GM18505 (cell line): ENCODE results near the gene COQ8B.
"Not testable (repeated sequence)": the region's sequence is repeated elsewhere in the genome, so short reads cannot be mapped to it uniquely, and the experiment has no call there.

Experiments
- ATAC-seq: cut with Tn5 transposase; IDR thresholded peaks from one replicate; pipeline ENCODE4 v1.9.1; 2021; ENCODE audit not compliant: unreplicated experiment
- POLR2A ChIP-seq: IDR thresholded peaks from 4 replicates; pipeline ENCODE4 v1.6.1; 2011; ENCODE audit warnings: borderline replicate concordance; ENCODE audit not compliant: insufficient read depth, insufficient read length; ENCODE audit errors: extremely low read depth

COQ8B gene

DNA sequence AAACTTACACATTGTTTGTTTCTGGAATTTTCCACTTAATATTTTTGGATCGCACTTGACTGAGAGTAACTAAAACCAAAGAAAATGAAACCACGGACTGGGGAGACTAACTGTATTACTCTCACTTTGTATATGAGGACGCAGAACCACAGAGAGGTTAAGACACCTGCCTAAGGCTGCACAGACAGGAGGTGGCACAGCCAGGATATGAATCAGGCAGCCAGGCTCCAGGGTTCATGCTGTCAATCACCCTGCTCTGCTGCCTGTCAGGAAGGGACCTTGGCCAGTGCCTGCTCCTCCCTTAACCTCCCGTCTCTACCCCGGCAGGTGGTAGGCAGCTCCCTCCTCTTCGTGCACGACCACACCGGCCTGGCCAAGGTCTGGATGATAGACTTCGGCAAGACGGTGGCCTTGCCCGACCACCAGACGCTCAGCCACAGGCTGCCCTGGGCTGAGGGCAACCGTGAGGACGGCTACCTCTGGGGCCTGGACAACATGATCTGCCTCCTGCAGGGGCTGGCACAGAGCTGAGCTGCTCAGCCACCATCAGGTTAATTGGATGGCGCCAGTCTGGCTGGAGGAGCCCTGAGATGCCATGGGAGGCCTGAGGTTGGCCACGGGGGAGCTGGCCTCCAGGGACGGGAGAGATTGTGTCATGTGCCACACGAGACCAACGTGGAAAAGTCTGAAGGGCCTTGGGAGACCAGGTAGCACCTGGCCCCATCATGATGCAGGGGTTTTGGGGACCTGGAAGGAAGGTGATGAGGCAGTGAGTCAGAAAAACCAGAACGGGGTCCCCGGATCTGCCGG, 22.5 kb upstream of the COQ8B start:
- no peak for ATAC-seq
- TF ChIP-seq POLR2A: no peak

DNA sequence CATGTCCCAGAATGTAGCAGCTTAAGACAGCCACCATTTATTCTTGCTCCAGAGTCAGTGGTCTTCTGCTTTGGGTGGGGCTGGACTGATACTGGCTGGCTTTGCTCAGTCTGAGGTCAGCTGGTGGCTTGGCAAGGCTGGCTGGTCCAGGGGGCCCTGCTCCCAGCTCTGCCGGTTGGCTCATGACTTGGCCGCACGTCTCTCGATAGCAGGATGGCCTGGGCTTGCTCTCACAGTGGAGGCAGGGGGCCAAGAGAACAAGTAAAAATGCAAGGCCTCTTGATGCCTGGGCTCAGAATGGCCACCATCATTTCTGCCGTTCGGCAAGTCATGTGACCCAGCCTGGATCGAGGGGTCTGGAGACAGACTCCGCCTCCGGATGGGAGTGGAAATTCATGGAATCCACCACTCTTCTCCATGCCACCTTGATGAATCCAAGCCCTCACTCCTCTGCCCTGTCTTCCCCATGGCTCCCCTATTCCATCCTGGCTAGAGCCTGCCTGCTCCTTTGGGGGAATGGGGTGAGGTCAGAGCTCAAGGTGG, 20.5 kb upstream of the COQ8B start:
- ATAC-seq: no peak
- TF ChIP-seq POLR2A: no peak

DNA sequence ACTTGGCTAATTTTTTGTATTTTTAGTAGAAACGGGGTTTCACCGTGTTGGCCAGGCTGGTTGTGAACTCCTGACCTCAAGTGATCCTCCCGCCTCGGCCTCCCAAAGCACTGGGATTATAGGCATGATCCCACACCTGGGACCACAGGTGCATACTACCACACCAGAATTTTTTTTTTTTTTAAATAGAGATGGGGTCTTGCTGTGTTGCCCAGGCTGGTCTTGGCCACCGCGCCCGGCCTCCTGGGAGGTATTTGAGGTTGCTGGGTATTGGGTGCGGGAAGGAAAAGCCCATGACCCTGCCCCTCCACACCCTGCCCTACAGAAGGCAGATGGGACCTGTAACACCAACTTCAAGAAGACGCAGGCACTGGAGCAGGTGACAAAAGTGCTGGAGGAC, 20.0 kb upstream of the COQ8B start:
- ATAC-seq: no peak
- no peak for TF ChIP-seq POLR2A

DNA sequence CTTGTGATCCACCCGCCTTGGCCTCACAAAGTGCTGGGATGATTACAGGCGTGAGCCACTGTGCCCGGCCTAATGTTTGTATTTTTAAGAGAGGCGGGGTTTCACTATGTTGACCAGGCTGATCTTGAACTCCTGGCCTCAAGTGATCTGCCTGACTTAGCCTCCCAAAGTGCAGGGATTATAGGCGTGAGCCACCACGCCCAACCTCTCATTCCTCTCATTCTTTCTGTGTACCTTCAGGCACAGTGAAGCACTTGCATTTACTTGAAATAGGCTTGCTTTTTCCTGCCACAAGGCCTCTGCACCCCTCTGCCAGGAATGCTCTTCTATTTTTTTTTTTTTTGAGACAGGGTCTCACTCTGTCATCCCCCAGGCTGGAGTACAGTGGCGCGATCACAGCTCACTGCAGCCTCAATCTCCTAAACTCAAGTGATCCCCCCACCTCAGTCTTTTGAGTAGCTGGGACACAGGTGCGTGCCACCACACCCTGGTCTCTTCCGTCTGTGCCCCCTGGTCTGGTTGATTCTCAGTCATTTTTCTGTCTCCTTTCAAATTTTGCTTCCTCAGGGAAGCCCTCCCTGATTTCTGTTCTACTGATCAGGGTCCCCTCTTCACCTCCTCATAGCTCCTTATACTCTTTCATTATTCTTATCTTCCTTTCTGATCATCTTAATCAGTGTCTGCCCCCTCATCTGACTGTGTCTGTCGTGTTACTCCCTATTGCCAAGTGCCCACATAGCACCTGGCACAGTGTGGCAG, 18.5 kb upstream of the COQ8B start:
- no peak for TF ChIP-seq POLR2A
- ATAC-seq: no peak

DNA sequence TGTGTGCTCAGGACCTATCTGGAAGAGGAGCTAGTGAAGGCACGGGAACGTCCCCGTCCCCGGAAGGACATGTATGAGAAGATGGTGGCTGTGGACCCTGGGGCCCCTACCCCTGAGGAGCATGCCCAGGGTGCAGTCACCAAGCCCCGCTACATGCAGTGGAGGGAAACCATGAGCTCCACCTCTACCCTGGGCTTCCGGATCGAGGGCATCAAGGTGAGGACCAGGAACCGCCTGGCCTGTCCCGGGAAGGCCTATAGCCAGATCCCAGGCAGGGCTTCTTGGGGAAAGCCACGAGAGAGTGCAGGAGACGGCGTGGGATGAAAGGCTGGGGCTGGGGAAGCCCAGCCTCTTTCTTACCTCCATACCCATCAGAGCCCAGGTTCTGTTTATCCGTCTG, 16.5 kb upstream of the COQ8B start:
- ATAC-seq: no peak
- no peak for TF ChIP-seq POLR2A

DNA sequence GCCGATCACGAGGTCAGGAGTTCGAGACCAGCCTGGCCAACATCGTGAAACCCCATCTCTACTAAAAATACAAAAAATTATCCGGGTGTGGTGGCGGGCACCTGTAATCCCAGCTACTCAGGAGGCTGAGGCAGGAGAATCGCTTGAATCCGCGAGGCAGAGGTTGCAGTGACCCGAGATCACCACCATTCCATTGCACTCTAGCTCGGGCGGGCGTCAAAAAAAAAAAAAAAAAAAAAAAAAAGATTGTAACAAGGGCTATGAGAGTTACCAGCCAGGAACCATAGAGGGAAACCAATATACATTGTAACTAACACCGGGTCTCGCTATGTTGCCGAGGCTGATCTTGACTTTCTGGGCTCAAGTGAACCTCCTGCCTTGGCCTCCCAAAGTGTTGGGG, 15.6 kb upstream of the COQ8B start:
- not testable (repeated sequence) for ATAC-seq

DNA sequence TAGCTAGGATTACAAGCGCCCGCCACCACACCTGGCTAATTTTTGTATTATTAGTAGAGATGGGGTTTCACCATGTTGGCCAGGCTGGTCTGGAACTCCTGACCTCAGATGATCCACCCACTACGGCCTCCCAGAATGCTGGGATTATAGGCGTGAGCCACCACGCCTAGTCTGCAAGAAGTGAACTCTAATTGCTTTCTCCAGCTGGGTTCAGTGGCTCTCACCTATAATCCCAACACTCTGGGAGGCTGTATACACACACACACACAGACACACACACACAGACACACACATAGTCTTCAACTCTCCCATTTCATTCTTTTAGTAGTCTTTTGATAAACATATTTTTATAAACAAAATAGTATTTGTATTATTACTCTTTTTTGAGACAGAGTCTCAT, 13.4 kb upstream of the COQ8B start:
- ATAC-seq: not testable (repeated sequence)

DNA sequence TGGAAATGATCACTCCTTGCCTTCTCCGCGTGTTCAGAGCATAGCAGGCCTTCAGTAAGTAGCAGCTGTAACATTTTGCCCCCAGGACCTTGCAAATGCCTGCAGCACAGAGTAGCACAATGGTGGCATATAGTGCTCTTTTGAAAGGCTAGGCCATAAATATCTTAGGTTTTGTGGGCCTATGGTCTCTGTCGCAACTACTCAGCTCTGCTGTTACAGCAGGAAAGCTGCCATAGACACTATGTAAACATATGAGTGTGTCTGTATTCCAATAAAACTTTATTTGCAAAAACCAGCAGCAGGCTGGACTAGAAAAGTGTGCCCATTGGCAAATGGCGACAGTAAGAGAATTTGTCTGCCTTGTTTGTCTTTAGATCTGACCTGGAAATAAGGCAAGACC, 9.6 kb upstream of the COQ8B start:
- no peak for TF ChIP-seq POLR2A
- ATAC-seq: no peak

DNA sequence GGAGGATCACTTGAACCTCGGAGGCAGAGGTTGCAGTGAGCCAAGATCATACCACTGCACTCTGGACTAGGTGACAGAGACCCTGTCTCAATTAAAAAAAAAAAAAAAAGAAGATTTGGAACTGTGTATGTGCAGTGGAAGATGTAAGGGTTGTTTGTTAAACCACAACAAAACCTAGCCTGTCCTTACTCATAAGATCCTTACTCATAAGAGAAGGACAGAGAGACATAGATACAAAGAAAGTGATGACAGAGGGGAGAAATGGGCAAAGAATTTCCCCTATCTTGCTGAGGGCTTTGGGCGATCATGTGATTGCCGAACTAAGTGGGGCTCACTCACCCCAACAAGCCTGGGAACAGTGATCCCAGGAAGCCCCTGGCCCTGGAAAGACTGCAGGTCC, 8.2 kb upstream of the COQ8B start:
- no peak for TF ChIP-seq POLR2A
- ATAC-seq: no peak

DNA sequence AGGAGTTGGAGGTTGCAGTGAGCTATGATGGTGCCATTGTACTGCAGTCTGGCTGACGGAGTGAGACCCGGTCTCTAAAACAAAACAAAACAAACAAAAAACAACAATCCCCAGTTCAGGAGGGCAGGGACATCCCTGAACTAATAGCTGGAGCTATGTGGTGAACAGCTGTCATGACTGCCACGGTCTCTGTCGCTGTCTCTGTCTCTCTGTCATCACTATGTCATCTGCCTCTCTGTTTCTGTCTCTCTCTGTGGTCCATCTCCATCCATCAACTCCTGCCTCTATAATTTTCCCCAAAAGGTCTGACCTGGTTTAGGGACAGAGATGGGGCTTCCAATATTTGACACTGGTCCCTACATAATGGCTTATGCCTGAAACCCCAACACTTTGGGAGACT, 7.6 kb upstream of the COQ8B start:
- TF ChIP-seq POLR2A: no peak
- ATAC-seq: no peak

DNA sequence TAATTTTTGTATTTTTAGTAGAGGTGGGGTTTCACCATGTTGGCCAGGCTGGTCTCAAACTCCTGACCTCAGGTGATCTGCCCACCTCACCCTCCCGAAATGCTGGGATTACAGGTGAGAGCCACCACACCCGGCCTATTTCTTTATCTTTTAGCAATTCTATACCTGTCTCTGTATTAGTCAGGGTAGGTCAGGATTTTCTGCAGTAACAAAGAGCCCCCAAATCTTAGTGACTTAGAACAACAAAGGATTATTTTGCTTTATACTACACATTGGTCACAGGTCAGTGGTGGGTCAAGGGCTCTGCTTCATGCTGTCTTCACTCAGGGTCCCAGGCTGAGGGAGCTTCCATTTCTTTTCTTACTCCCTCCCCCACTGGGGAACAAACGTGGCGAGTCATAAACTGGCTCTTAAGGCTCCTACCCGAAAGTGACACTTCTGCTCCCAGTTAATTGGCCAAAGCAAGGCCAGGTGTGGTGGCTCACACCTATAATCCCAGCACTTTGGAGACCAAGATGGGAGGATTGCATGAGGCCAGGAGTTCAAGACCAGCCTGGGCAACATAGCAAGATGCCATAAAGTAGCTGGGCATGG, 7.1 kb upstream of the COQ8B start:
- no peak for TF ChIP-seq POLR2A
- no peak for ATAC-seq

DNA sequence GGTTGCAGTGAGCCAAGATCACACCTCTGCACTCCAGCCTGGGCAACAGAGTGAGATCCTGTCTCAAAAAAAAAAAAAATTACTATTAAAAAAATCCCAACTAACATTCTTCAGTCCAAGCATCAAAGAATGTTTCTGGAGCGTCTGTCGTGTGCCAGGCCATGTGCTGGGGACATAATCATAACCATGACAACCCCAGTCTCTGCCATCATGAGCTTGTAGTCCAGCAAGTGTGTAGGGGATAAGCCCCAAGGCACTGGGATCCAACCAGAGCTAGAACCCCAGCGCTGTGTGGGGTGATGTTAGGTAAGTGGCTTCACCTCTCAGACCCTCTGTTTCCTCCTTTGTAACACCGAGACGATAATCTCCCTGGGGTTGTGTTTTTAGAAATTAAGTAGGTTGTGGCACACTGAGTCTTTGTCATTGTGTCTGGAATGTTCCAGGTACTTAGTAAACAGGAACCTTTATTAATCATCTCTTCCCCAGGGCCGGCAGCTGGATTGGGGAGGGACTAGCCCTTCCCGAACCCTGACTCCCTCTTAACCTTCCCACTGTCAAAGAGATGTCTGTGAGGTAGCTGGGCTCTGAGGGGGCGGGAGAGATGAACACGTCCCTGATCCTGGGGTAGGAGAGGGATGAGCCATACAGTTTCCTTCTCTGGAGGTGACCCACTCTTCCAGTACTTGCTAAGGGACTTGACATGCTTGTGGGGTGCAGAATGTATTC, 5.4 kb upstream of the COQ8B start:
- TF ChIP-seq POLR2A: no peak

DNA sequence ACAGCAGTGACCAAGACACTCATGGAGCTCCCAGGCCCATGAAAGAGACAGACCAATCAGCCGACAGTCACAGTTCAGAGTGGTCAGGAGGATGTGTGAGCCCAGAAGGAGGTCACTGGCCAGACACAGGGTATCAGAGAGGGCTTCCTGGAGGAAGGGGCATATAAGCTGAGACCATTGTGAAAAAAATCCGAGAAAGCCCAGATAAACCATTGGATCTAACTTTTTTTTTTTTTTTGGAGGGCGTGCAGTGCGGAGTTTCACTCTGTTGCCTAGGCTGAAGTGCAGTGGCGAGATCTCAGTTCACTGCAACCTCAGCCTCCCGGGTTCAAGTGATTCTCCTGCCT, 4.4 kb upstream of the COQ8B start:
- no peak for TF ChIP-seq POLR2A
- ATAC-seq: no peak

More for the DNA sequence above, 5.4 kb upstream of the COQ8B start:
- no peak for ATAC-seq
